ENCODE results near the gene NEDD8.

The NEDD8 gene

DNA sequence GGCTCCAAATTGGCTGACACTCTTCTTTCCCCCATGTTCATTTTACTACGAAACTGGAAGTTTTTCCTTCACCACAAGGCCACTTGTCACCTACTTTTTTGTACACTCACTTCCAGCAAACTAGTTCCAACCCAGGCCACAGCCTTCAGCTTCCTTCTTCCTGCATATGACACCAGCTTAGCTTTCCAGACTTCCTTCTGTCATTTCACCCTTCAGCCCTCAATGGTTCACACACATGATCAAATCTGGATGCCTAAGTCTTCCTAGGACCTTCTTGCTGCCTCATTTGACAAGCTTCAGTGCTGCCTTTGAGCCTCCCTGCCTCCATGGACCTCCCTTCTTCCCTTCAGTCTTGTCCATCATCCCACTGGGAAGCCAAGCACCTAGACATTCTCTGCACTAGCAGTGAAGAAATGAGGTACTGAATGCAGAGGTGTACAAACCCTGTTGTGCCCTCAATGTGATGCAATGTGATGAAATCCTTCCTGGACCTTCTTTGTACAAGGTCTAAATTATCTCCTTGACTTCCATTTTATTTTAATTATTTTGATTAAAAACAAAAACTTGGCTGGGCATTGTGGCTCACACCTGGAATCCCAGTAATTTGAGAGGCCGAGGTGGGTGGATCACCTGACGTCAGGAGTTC lies 64.6 kb downstream of the NEDD8 start:
- Histone ChIP-seq H3K27ac (ENCODE audit: low read depth, low read length) (no peak overlapping the region), H3K27me3 (ENCODE audit: control insufficient read depth, low read length) (no peaks in the 10 kb centered on the region), H3K79me2 (ENCODE audit: control insufficient read depth, low read length) (no peaks in the 10 kb centered on the region; the same call in 1 of the 2 replicates), H3K36me3 (ENCODE audit: control insufficient read depth, low read length) (peaks cover 32% of the 10 kb centered on the region), H4K20me1 (ENCODE audit: control insufficient read depth, insufficient read depth, low read depth, low read length) (no peaks in the 10 kb centered on the region), H3K4me1 (ENCODE audit: control insufficient read depth, low read length) (peaks cover 21% of the 10 kb centered on the region), H3K4me3 (ENCODE audit: low read length) (no peak overlapping the region), H3K9me3 (ENCODE audit: control insufficient read depth, insufficient read depth, low read length) (no peaks in the 10 kb centered on the region), H3K4me2 (ENCODE audit: low read length) (no peak overlapping the region), H3K9me2 (replicated peaks; ENCODE audit: control insufficient read depth, low read length) (no peaks in the 10 kb centered on the region), H3F3A (ENCODE audit: control insufficient read depth, insufficient read depth) (peaks cover 3% of the 10 kb centered on the region; the same call in 1 of the 2 replicates)
- no peak for TF ChIP-seq EZH2phosphoT487 (IDR thresholded peaks at IDR 0.05; ENCODE audit: borderline replicate concordance, low read length)
- TF ChIP-seq, protein P1, sequence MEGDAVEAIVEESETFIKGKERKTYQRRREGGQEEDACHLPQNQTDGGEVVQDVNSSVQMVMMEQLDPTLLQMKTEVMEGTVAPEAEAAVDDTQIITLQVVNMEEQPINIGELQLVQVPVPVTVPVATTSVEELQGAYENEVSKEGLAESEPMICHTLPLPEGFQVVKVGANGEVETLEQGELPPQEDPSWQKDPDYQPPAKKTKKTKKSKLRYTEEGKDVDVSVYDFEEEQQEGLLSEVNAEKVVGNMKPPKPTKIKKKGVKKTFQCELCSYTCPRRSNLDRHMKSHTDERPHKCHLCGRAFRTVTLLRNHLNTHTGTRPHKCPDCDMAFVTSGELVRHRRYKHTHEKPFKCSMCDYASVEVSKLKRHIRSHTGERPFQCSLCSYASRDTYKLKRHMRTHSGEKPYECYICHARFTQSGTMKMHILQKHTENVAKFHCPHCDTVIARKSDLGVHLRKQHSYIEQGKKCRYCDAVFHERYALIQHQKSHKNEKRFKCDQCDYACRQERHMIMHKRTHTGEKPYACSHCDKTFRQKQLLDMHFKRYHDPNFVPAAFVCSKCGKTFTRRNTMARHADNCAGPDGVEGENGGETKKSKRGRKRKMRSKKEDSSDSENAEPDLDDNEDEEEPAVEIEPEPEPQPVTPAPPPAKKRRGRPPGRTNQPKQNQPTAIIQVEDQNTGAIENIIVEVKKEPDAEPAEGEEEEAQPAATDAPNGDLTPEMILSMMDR (IDR thresholded peaks at IDR 0.05; ENCODE audit: low read depth, low read length, poor library complexity, severe bottlenecking), result no peak

All from DOHH2 (cell line).